Measurements from ENCODE around the gene PEX14. TPM values are rescaled to one million over a fixed set of nuclear protein-coding genes. Genes with fewer than 3 reads are reported as not detected.
A peak's percentile ranks its signal among the peaks of the same experiment; 100 is the strongest.

The PEX14 gene
- total and polyA plus RNA-seq, 8 donors, result 17.3 to 22.9 (median 20.7) TPM

DNA sequence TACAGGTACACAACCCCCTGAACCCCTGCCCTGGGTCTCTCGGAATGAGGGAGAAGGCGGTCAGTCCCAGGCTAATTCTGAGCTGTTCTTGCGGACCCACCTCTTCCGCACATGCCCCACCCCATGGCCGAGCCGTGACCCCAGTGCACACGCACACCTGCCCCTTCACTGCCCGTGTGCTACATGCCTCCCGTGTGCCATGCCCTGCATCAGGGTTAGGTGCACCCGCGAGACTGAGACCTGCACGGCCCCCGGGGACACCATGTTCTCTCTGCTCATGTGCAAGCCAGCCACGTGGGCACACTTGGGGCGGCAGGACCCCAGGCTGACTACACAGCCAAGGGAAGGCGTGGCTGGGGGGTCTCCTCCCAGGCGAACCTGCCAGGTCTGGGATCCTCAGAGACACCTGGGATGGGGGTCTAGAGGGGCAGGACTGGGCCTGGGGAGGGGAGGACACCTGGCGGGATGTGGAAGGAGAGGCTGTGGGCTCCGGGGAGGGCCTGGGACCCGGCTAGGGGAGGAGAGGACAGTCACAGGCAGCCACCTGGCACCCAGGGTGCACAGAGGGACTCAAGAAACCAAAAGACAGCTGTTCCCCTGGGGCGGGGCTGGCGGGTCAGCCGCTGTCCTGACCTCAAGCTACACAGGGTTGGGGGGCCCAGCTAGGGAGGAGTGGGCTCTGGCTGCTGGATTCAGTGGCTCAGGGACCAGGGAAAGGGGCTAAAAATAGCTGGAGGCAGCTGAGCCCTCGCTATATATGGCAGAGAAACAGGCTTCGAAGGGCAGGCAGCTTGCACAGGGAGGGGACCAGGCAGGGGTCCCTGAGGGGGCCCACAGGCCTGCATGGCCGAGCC lies 188.3 kb downstream of the PEX14 start:
- H3K9me3 ChIP-seq, result no peaks in the 10 kb centered on the region
- peaks cover 0 to 41% of the 10 kb centered on the region in 2 donors for H3K36me3 ChIP-seq
- DNase-seq (no peak), ATAC-seq (no peak)
- H3K4me3 ChIP-seq, result no peak overlapping the region
- TF ChIP-seq, protein P1, sequence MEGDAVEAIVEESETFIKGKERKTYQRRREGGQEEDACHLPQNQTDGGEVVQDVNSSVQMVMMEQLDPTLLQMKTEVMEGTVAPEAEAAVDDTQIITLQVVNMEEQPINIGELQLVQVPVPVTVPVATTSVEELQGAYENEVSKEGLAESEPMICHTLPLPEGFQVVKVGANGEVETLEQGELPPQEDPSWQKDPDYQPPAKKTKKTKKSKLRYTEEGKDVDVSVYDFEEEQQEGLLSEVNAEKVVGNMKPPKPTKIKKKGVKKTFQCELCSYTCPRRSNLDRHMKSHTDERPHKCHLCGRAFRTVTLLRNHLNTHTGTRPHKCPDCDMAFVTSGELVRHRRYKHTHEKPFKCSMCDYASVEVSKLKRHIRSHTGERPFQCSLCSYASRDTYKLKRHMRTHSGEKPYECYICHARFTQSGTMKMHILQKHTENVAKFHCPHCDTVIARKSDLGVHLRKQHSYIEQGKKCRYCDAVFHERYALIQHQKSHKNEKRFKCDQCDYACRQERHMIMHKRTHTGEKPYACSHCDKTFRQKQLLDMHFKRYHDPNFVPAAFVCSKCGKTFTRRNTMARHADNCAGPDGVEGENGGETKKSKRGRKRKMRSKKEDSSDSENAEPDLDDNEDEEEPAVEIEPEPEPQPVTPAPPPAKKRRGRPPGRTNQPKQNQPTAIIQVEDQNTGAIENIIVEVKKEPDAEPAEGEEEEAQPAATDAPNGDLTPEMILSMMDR (IDR thresholded peaks at IDR 0.05), result no peak
- peak overlapping the region in 1 of 2 donors; percentile 6 for H3K27ac ChIP-seq
- H3K27me3 ChIP-seq, result no peaks in the 10 kb centered on the region
- intact Hi-C loops (cut with DNase I), result no loop called here
- H3K4me1 ChIP-seq, result peaks cover 15 to 55% of the 10 kb centered on the region in 2 donors

DNA sequence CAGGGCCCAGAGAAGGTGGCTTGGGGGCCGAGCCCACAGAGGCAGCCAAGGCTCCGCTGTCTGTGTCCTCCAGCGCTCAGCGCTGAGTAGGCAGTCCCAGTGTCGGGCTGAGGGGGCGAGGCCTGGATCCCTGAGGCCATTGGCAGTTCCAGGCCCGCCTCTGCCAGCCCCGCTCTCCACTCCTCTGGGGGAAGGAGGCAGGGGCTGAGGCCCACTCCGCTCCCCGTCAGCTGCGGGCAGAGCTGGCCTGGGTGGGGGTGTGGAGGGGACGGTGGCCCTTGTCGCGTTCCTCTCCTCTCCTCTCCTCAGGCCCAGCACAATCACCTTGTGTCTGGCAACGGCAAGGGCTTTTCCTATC lies 188.9 kb downstream of the PEX14 start:
- Histone ChIP-seq H3K4me1 (peaks cover 15 to 55% of the 10 kb centered on the region in 2 donors), H3K36me3 (peaks cover 0 to 35% of the 10 kb centered on the region in 2 donors), H3K4me3 (no peak overlapping the region), H3K9me3 (no peaks in the 10 kb centered on the region), H3K27ac (peak overlapping the region in 1 of 2 donors; percentile 6), H3K27me3 (no peaks in the 10 kb centered on the region)
- peak; percentile 23 for ATAC-seq
- TF ChIP-seq, protein P1 (IDR thresholded peaks at IDR 0.05), result no peak
- intact Hi-C loops (cut with DNase I), result no loop called here
- peak in 3 of 4 donors; percentile 60 to 88 (median 74) for DNase-seq

DNA sequence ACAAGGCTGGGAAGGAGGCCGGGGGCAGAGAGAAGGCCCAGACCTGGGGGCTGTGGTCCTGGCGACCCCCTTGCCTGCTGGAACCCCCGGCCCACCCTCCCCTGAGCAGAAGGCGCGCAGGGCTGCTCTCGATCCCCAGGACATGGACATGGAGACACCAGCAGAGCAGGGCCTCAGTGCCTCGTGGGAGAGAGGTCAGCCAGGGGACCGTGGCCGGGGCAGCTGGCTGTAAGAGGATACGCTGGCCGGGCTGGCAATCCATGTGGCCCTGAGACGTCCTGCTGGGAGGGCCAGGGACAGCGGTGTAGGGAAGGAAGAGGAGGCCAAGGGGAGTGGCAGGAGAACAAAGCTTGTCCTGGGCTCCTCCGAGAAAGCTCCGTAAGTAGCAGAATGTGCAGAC lies 189.5 kb downstream of the PEX14 start:
- Histone ChIP-seq H3K27ac (peak overlapping the region in 1 of 2 donors; percentile 6), H3K36me3 (peaks cover 0 to 29% of the 10 kb centered on the region in 2 donors), H3K27me3 (no peaks in the 10 kb centered on the region), H3K4me1 (peaks cover 15 to 61% of the 10 kb centered on the region in 2 donors), H3K9me3 (no peaks in the 10 kb centered on the region), H3K4me3 (no peak overlapping the region)
- DNase-seq (no peak), ATAC-seq (no peak)
- intact Hi-C loops (cut with DNase I), result no loop called here
- TF ChIP-seq, protein P1 (IDR thresholded peaks at IDR 0.05), result no peak

DNA sequence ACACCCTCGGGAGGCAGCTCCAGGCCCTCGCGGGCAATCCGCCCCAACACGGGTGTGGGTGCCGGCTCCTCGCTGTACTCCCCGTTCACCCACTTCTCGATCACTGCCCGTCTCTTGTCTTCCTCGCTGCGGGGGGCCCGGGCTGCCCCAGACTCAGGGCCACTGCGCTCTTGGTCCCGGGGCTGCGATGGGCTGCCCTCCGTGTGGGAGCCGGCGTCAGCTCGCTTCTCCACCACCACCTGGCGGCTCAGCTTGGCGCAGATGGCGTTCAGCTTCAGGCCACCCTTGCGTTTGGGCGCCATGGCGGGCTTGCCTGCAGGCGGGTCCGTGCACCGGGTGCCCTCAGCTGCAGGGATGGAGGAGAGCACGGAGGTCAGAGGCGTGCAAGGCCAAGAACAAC lies 190.5 kb downstream of the PEX14 start:
- Histone ChIP-seq H3K9me3 (no peaks in the 10 kb centered on the region), H3K36me3 (peaks cover 0 to 20% of the 10 kb centered on the region in 2 donors), H3K27ac (peak overlapping the region; percentile 75 to 79), H3K27me3 (no peaks in the 10 kb centered on the region), H3K4me1 (peaks cover 15 to 68% of the 10 kb centered on the region in 2 donors), H3K4me3 (no peak overlapping the region)
- TF ChIP-seq, protein P1 (IDR thresholded peaks at IDR 0.05), result no peak
- DNase-seq (no peak), ATAC-seq (no peak)
- intact Hi-C loops (cut with DNase I), result no loop called here
